NCI-H1436 treated with DMSO at 0.1 percent for 48 hours (cell line): ENCODE data around the gene WFDC8.

Experiments used
- DNase-seq: peaks from one replicate; lab custom pipeline; 2025; lab: John Stamatoyannopoulos, UW

The WFDC8 gene

GRCh38 chr20:45547206-45547770, 31.8 kb downstream of the WFDC8 start, which contains the start of gene EPPIN:
Gene EPPIN, minus strand, starts transcription at chr20:45547401. Its CDS starts 44 bp downstream, at chr20:45547357.
- no peak for DNase-seq

DNA sequence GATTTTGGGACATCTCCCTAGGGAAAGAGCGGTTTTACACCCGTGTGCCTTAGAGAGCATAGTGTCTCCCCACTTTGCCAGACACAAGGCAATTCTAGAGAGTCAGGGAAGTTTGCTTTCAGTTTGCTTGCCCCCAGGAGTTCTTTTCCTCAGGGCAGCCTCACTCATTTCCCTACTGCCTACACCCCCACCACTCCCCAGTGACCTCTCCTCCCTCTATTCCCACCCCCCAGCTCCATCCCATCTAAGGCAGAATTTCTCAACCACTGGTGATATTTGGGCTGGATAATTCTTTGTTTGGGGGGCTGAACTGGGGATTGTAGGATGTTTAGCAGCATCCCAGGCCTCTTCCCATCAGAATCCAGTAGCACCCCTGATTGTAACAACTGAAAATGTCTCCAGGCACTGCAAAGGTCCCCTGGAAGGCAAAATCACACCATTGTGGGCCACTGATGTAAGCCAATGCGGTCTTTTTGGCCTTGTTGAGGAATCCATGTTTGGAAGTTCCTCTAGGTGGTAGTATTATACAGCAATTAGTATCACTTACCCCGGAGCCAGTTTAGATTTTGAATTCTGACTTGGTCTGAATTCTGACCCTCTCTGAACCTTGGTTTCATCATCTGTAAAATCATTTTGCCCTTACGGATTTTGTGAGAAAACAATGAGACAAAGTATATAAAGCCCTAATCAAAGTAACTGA, 33.2 kb downstream of the WFDC8 start:
- no peak for DNase-seq

DNA sequence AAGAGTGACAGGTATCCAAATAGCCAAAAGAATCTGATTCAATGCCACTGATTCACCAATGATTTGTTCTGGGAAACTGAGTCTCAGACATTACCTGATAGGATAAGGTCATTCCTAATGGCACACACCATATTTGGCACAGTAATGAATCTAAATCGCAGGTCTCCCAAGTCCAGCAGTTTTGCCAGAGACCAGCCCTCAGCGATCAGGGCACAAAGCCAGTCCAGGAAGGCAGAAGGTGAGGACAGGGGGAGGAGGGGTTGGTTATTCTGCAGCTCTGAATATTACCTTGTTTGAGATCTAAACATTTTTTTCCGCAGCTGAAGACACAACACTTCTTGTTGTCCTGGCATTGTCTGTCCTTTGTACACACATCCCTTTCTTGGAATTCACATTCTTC, 33.7 kb downstream of the WFDC8 start:
- DNase-seq = no peak

GRCh38 chr20:45539382-45539781, 39.7 kb downstream of the WFDC8 start, which contains the start of gene WFDC6:
Gene WFDC6, minus strand, starts transcription at chr20:45539482. Its CDS starts 75 bp downstream, at chr20:45539407.
- DNase-seq = no peak

GRCh38 chr20:45538209-45538799, 40.8 kb downstream of the WFDC8 start:
- no peak for DNase-seq

DNA sequence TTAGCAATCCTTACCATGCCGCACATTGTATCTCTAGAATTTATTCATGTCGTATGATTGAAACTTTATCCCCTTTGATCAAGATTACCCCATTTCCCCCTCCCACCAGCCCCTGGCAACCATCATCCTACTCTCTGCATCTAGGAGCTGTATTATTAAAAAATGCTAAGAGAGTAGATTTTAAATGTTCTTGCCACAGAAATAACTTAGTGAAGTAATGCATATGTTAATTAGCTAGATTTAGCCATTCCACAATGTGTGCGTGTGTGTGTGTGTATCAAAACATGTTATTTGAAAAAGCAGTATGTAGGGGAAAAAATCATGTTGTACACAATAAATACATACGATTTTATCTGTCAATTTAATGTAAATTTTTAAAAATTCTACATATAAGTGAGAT, 51.8 kb downstream of the WFDC8 start:
- no peak for DNase-seq

GRCh38 chr20:45523821-45524220, 55.3 kb downstream of the WFDC8 start:
- DNase-seq = no peak

- no peak for DNase-seq
Observed at GRCh38 chr20:45518282-45518681, 60.8 kb downstream of the WFDC8 start.

GRCh38 chr20:45515147-45515913, 63.8 kb downstream of the WFDC8 start, which contains the start of gene SPINT3:
Gene SPINT3, minus strand, starts transcription at chr20:45515622. Its CDS starts 14 bp downstream, at chr20:45515608.
- DNase-seq = no peak

GRCh38 chr20:45510242-45510862, 68.7 kb downstream of the WFDC8 start:
- no peak for DNase-seq

- no peak for DNase-seq
Observed at GRCh38 chr20:45509091-45509490, 70.0 kb downstream of the WFDC8 start.

DNA sequence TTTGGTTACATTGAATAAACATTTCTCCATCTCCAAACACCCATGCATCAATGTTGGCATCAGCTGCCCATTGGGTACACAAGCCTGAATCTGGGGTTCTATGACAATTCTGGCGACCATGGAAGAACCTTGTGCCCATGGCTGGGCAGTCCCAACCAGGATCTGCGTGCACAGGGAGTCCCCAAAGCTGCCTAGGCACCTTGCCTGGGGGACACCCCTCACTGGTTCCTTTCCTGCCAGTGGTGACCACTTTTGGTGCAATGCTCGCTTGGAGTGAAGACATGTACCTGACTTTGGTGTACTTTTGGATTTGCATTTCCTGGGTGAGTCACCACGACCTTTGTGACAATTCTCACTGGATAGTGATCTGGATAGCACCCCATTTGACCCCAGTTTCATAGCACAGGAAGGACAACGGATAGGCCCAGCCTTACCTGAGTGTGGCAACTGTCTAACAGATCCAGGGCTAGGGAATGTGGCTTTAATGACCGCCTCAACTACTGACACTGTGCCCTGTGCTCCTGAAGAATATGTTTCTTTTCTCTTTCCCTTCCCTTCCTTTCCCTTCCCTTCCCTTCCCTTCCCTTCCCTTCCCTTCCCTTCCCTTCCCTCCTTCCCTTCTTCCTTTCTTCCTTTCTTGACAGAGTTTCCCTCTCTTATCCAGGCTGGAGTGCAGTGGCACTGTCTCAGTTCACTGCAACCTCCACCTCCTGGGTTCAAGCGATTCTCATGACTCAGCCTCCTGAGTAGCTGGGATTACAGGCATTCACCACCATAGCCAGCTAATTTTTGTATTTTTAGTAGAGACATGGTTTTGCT, 70.8 kb downstream of the WFDC8 start:
- no peak for DNase-seq

GRCh38 chr20:45507011-45507820, 71.9 kb downstream of the WFDC8 start:
- DNase-seq = no peak

DNA sequence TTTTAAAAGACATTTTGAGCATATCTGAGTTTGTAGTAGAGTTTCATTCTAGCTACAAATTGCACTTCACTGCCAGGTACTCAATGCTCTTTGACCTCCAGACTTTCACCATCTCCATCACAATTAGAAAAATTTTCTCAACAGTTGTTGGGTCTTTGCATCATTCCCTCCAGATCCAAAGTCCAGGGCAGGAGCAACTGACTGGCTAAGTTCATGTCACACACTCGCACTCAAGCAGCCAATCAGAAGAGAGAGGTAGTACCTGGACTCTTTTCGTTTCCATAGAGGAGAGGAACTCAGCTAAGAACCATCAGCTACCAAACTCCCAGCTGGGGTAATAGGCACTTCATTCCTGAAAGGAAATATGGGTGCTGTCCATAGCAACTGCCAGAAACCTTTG, 72.7 kb downstream of the WFDC8 start:
- DNase-seq = no peak

- DNase-seq = no peak
Observed at GRCh38 chr20:45503403-45503802, 75.7 kb downstream of the WFDC8 start.

DNA sequence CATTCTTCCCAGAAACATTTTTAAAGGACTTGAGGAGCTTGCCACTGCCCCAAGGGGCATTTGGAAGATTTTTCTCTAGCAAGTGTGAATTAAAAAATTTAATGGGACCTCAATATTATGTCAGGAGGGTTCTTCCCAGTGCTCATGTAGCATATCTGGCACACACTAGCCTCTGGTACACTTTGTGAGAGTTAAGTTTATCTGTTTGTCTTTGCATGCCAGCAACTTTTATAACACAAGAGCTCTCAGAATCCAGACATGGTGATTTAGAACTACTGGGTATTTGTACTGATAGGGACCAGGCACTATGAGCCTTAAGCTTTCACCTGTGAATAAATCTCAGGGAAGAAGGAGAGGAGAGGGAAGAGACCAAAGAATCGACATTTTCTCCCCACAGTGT, 76.5 kb downstream of the WFDC8 start:
- no peak for DNase-seq
